H1 (cell line): ENCODE measurements around the gene MBLAC2. TPM values are rescaled to one million over a fixed set of nuclear protein-coding genes. Genes with fewer than 3 reads are reported as not detected.
A peak's percentile ranks its signal among the peaks of the same experiment; 100 is the strongest.

Source experiments
- CTCF ChIA-PET: fragments of 300-600 bp; sonication (Branson Sonifier 250); formaldehyde crosslinking; loops from one replicate; lab custom pipeline; 2021; ENCODE audit not compliant: partially characterized antibody; lab: Charles Lee
- POLR2A ChIA-PET: fragments of 300-600 bp; sonication (Branson Sonifier 250); formaldehyde crosslinking; loops from one replicate; lab custom pipeline; 2021; ENCODE audit warnings: inconsistent platforms; ENCODE audit not compliant: partially characterized antibody; lab: Charles Lee
- DNase-seq, 2 experiments: peaks; one replicate each; pipeline versions ENCODE4 v3.0.0 to v3.0.0-alpha.2; 2010 to 2022; ENCODE audit warnings: low spot score in 2 of 2, low read depth in 1 of 2, mixed read lengths in 1 of 2
- FAIRE-seq: peaks from 2 replicates; lab custom pipeline; 2011; peaks lifted over from hg19 to GRCh38; lab: Jason Lieb, UNC
- H2AFZ ChIP-seq: 2 replicates; pipeline ENCODE4 v1.8.1; 2012; ENCODE audit warnings: low read length, inconsistent platforms
- H2AK5ac ChIP-seq: 2 replicates; pipeline ENCODE4 v1.6.1; 2013; ENCODE audit warnings: low read depth, low read length
- H2BK120ac ChIP-seq: replicated peaks from 2 replicates; pipeline ENCODE3; 2013; ENCODE audit warnings: low read depth, low read length, inconsistent platforms
- H2BK12ac ChIP-seq: 2 replicates; pipeline ENCODE4 v1.6.1; 2013; ENCODE audit warnings: low read depth, low read length
- H2BK15ac ChIP-seq: 2 replicates; pipeline ENCODE4 v1.6.1; 2013; ENCODE audit warnings: low read length
- H2BK20ac ChIP-seq: 2 replicates; pipeline ENCODE4 v1.6.1; 2013; ENCODE audit warnings: low read length
- H2BK5ac ChIP-seq: 2 replicates; pipeline ENCODE4 v1.6.1; 2013; ENCODE audit warnings: low read depth, low read length
- H3K14ac ChIP-seq: 2 replicates; pipeline ENCODE4 v1.6.1; 2013; ENCODE audit warnings: inconsistent platforms; ENCODE audit not compliant: insufficient read length
- H3K18ac ChIP-seq: 2 replicates; pipeline ENCODE4 v1.6.1; 2013; ENCODE audit warnings: low read length; ENCODE audit errors: extremely low read depth
- H3K23ac ChIP-seq: 2 replicates; pipeline ENCODE4 v1.6.1; 2013; ENCODE audit warnings: inconsistent platforms; ENCODE audit not compliant: insufficient read length
- H3K23me2 ChIP-seq: 2 replicates; pipeline ENCODE4 v1.6.1; 2013; ENCODE audit warnings: low read depth, low read length
- H3K27ac ChIP-seq: 2 replicates; pipeline ENCODE4 v1.6.1; 2011; ENCODE audit warnings: low read depth, low read length, inconsistent platforms
- H3K27me3 ChIP-seq, 4 experiments: replicated peaks in 1 of 4; 1 replicate in 1 of 4; 2 replicates in 3 of 4; pipeline versions ENCODE4 v1.6.1 to v1.8.1; 2011 to 2013; ENCODE audit warnings: low read length in 3 of 4, mild to moderate bottlenecking in 3 of 4, inconsistent platforms in 2 of 4, mixed read lengths in 2 of 4, moderate library complexity in 1 of 4; ENCODE audit not compliant: control insufficient read depth in 3 of 4, insufficient read depth in 3 of 4; ENCODE audit errors: extremely low read depth in 1 of 4
- H3K36me3 ChIP-seq, 4 experiments: 2 replicates each; pipeline versions ENCODE4 v1.6.1 to v1.8.1; 2011 to 2013; ENCODE audit warnings: mild to moderate bottlenecking in 4 of 4, low read length in 3 of 4, moderate library complexity in 2 of 4, control low read depth in 1 of 4, inconsistent platforms in 1 of 4; ENCODE audit not compliant: insufficient read depth in 4 of 4, control insufficient read depth in 2 of 4
- H3K4ac ChIP-seq: replicated peaks from 2 replicates; pipeline ENCODE3; 2013; ENCODE audit warnings: low read length, low read depth, mixed read lengths, inconsistent platforms; ENCODE audit not compliant: insufficient read length
- H3K4me1 ChIP-seq, 4 experiments: replicated peaks in 1 of 4; 1 replicate in 1 of 4; 2 replicates in 3 of 4; pipeline versions ENCODE4 v1.6.1 to v1.8.1; 2011 to 2013; ENCODE audit warnings: low read length in 3 of 4, inconsistent platforms in 2 of 4, mixed read lengths in 1 of 4; ENCODE audit not compliant: insufficient read depth in 4 of 4, control insufficient read depth in 3 of 4
- H3K4me2 ChIP-seq, 2 experiments: 2 replicates each; pipeline versions ENCODE4 v1.6.1 to v1.8.1; 2011 to 2013; ENCODE audit warnings: low read depth in 2 of 2, low read length in 2 of 2, control low read depth in 1 of 2, inconsistent platforms in 1 of 2, mild to moderate bottlenecking in 1 of 2; ENCODE audit not compliant: insufficient read depth in 1 of 2
- H3K4me3 ChIP-seq, 4 experiments: fragments of 200-600, 300-600 bp in 1 of 4; sonication (generic), shearing (Covaris generic), sonication (Bioruptor Twin) in 1 of 4; 2 replicates each; pipeline versions ENCODE4 v1.5.1 to v1.8.1; 2011 to 2016; ENCODE audit warnings: low read length in 4 of 4, low read depth in 3 of 4, control low read depth in 2 of 4, inconsistent platforms in 2 of 4, mild to moderate bottlenecking in 2 of 4, mixed read lengths in 1 of 4, moderate library complexity in 1 of 4; ENCODE audit not compliant: insufficient read depth in 2 of 4; ENCODE audit errors: extremely low read depth in 1 of 4
- H3K56ac ChIP-seq: replicated peaks from 2 replicates; pipeline ENCODE3; 2013; ENCODE audit warnings: low read depth, mild to moderate bottlenecking, mixed read lengths, low read length, inconsistent platforms; ENCODE audit not compliant: insufficient read length
- H3K79me1 ChIP-seq: 2 replicates; pipeline ENCODE4 v1.6.1; 2013; ENCODE audit warnings: low read depth, low read length, control low read depth
- H3K79me2 ChIP-seq, 2 experiments: 2 replicates each; pipeline versions ENCODE4 v1.6.1 to v1.8.1; 2012 to 2013; ENCODE audit warnings: low read length in 2 of 2, mild to moderate bottlenecking in 2 of 2, inconsistent platforms in 1 of 2; ENCODE audit not compliant: insufficient read depth in 2 of 2, control insufficient read depth in 1 of 2
- H3K9ac ChIP-seq, 4 experiments: replicated peaks in 1 of 4; 1 replicate in 1 of 4; 2 replicates in 3 of 4; pipeline versions ENCODE4 v1.6.1 to v1.8.1; 2011 to 2013; ENCODE audit warnings: low read depth in 3 of 4, low read length in 3 of 4, control low read depth in 2 of 4, mild to moderate bottlenecking in 2 of 4, moderate library complexity in 2 of 4, inconsistent platforms in 1 of 4; ENCODE audit errors: extremely low read depth in 1 of 4
- H3K9me3 ChIP-seq, 2 experiments: 2 replicates each; pipeline versions ENCODE4 v1.6.1 to v1.8.1; 2012 to 2013; ENCODE audit warnings: mild to moderate bottlenecking in 2 of 2, moderate library complexity in 2 of 2, control low read depth in 1 of 2, inconsistent platforms in 1 of 2, low read depth in 1 of 2, low read length in 1 of 2, mixed read lengths in 1 of 2; ENCODE audit not compliant: insufficient read depth in 2 of 2
- H4K20me1 ChIP-seq, 2 experiments: replicated peaks in 1 of 2; 2 replicates each; pipeline versions ENCODE3 to v1.8.1; 2011 to 2013; ENCODE audit warnings: inconsistent platforms in 2 of 2, low read length in 2 of 2, mild to moderate bottlenecking in 1 of 2; ENCODE audit not compliant: insufficient read depth in 2 of 2, control insufficient read depth in 1 of 2
- H4K5ac ChIP-seq: 2 replicates; pipeline ENCODE4 v1.6.1; 2013; ENCODE audit warnings: low read length, low read depth, mixed read lengths, inconsistent platforms; ENCODE audit not compliant: insufficient read length
- H4K8ac ChIP-seq: 2 replicates; pipeline ENCODE4 v1.8.0; 2013; ENCODE audit warnings: mild to moderate bottlenecking, moderate library complexity, low read length, inconsistent platforms; ENCODE audit not compliant: insufficient read depth; ENCODE audit errors: extremely low read depth
- H4K91ac ChIP-seq: replicated peaks from 2 replicates; pipeline ENCODE3; 2013; ENCODE audit warnings: low read length, mixed read lengths, inconsistent platforms; ENCODE audit not compliant: insufficient read length
- CBX8 ChIP-seq: fragments of 300-800, 300-1000 bp; sonication (generic); IDR thresholded peaks from 2 replicates; pipeline ENCODE4 v1.7.1; 2016; ENCODE audit warnings: low read depth, low read length, borderline replicate concordance
- FOSL1 ChIP-seq: IDR thresholded peaks from 2 replicates; pipeline ENCODE4 v1.6.1; 2011; ENCODE audit warnings: mild to moderate bottlenecking, low read depth, low read length, moderate library complexity; ENCODE audit not compliant: insufficient read depth
- POLR2A ChIP-seq, 2 experiments: IDR thresholded peaks; 1 replicate in 1 of 2; 2 replicates in 1 of 2; pipeline ENCODE4 v1.6.1; 2011; ENCODE audit warnings: low read depth in 2 of 2, low read length in 2 of 2, mild to moderate bottlenecking in 2 of 2; ENCODE audit errors: control extremely low read depth in 1 of 2
- TBP ChIP-seq: IDR thresholded peaks from 2 replicates; pipeline ENCODE4 v1.6.1; 2011; ENCODE audit warnings: low read depth, low read length, improper control_type of control experiment
- WGBS, 2 experiments: shearing (Covaris generic) in 1 of 2; methylation state at CpG; one replicate each; pipeline versions ENCODE4 v1.1.6 to v1.1.7; 2013 to 2015; ENCODE audit warnings: low lambda C conversion rate in 2 of 2, mixed read lengths in 2 of 2, inconsistent platforms in 1 of 2, low coverage in 1 of 2, missing lambda C conversion rate in 1 of 2; ENCODE audit not compliant: insufficient replicate concordance in 2 of 2, insufficient coverage in 1 of 2, insufficient read length in 1 of 2; ENCODE audit errors: extremely low coverage in 1 of 2, missing lambda C conversion rate in 1 of 2; 5-methylcytosine and 5-hydroxymethylcytosine counted together
- polyA plus RNA-seq, 7 experiments: library from polyadenylated mRNA; depleted of rRNA in 3 of 7; stranded (reverse) in 5 of 7; unstranded in 2 of 7; fragments of >200 nt in 5 of 7; fragments of 200-250 nt in 2 of 7; gene quantifications; 1 replicate in 5 of 7; 2 replicates in 1 of 7; 4 replicates in 1 of 7; pipeline versions ENCODE4 v1.2.1 to v1.2.3, GENCODE V29; 2011 to 2013; ENCODE audit warnings: missing spikeins in 2 of 7, mixed read lengths in 2 of 7
- total RNA-seq: library from RNA; stranded (reverse); fragmentation: NEBNext Ultra II Directional; extraction: Animal tissue kit (Norgen Biotek cat#: 25700); gene quantifications from 2 replicates; pipeline ENCODE4 v1.2.1, GENCODE V29; 2021

MBLAC2 gene
- total and polyA plus RNA-seq, 2 of the 8 experiments (the other 6 are each of a cell fraction or from before 2014, with no cell fraction given): 2.8 to 6.7 TPM

DNA sequence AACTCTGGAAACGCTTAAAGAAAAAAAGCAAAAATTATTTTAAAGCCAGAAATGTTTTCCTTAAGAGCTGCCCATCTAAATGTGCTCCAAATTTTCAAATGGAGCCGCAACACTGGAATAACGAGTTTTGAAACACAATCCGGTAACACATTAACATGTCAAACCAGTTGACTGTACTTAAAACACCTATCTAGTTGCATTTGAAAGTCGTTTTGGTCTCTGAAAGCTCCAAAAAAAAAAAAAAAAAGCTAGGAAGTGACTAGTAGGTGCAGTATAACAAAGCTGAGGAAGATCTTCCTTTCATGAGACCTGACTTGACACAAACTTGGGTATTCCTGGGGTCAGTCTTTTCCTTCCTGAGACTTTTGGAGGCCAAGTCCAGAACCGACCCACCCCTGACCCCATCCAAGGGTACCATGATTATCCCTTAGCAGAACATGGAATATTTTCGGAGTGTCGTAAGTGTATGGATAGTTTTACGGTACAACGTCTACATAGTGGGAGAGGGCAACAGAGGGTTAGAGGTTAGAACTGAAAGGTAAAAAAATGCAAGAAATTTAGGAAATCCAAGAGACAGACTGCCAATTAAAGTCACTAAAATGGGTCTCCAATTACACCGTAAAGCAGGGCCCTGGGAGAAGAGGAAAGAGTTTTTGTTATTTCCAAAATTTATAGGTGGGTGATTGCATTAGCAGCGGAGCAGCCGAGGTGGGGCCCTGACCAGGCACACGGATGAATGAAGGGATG, 65.8 kb downstream of the MBLAC2 start:
- H3K9me3 ChIP-seq: no peaks in the 10 kb centered on the region
- H2BK120ac ChIP-seq: no peak overlapping the region
- peaks cover 0 to 25% (median 4%) of the 10 kb centered on the region in 4 experiments; a peak in 5 of 8 replicates for H3K36me3 ChIP-seq
- H3K79me1 ChIP-seq: no peaks in the 10 kb centered on the region
- H3K27ac ChIP-seq: peak overlapping the region; percentile 91
- H3K4ac ChIP-seq: no peak overlapping the region
- FAIRE-seq (peak; percentile 71), DNase-seq (no peak)
- ChIA-PET POLR2A (interaction anchor here (0.6 to 1.1 kb wide), 2 partner anchors 22 to 58 kb away, joined by 3 to 5 read pairs; no protein-coding TSS in a partner anchor), CTCF (interaction anchor here (2.2 to 2.6 kb wide), 2 partner anchors 12 to 24 kb away, joined by 6 read pairs; no protein-coding TSS in a partner anchor)
- H2BK20ac ChIP-seq: no peak overlapping the region
- no peak overlapping the region for H4K5ac ChIP-seq
- H4K20me1 ChIP-seq: no peaks in the 10 kb centered on the region
- H3K79me2 ChIP-seq: peaks cover 0 to 21% of the 10 kb centered on the region in 2 experiments; a peak in 2 of 4 replicates
- H3K27me3 ChIP-seq: no peaks in the 10 kb centered on the region
- 14% methylated on average over 14 of the region's 14 CpGs; no CpG with 5 or more reads in 1 of the 2 experiments for WGBS, 2 experiments
- H2BK5ac ChIP-seq: peak overlapping the region; percentile 97; the same call in 1 of the 2 replicates
- H3K56ac ChIP-seq: peak overlapping the region; percentile 59
- H3K18ac ChIP-seq: no peak overlapping the region
- peak overlapping the region; percentile 83 to 86 for H3K4me2 ChIP-seq
- H3K14ac ChIP-seq: no peak overlapping the region
- peaks cover 11% of the 10 kb centered on the region for H3K23me2 ChIP-seq
- H2AFZ ChIP-seq: peak overlapping the region; percentile 97
- H4K8ac ChIP-seq: no peak overlapping the region
- TF ChIP-seq TBP (no peak; the same call in 1 of the 2 replicates), CBX8 (no peak), POLR2A (IDR thresholded peaks at IDR 0.05; ENCODE audit: control extremely low read depth in 1 of 2, low read depth in 2 of 2, low read length in 2 of 2) (peak in 1 of 2 experiments; percentile 97; a peak in 1 of 3 replicates), FOSL1 (no peak)
- TF ChIP-seq, all 59 proteins: peak for 1
- Histone ChIP-seq H4K91ac (no peak overlapping the region), H3K23ac (no peak overlapping the region), H3K4me1 (peaks cover 0 to 4% (median 0%) of the 10 kb centered on the region in 4 experiments; a peak in 2 of 7 replicates), H2BK15ac (no peak overlapping the region), H2AK5ac (no peak overlapping the region), H2BK12ac (no peak overlapping the region; the same call in 1 of the 2 replicates), H3K9ac (peak overlapping the region; percentile 52 to 94 (median 92)), H3K4me3 (peak overlapping the region; percentile 81 to 96 (median 93))
